Measurements from ENCODE around the gene APLN.

The APLN gene

GRCh38 chrX:129659861-129660260 is 5.1 kb upstream of the APLN start:
- DNase-seq = no peak

GRCh38 chrX:129659141-129659540 is 4.4 kb upstream of the APLN start:
- no peak for DNase-seq

GRCh38 chrX:129658429-129658828 is 3.7 kb upstream of the APLN start:
- DNase-seq = no peak

- peak in 1 of 5 donors; percentile 32 for DNase-seq
Observed at GRCh38 chrX:129655547-129656249, 942 bp upstream of the APLN start.

- peak in 1 of 5 donors; percentile 13 for DNase-seq
Observed at GRCh38 chrX:129653971-129654651, 645 bp downstream of the APLN start.

GRCh38 chrX:129653181-129653970 is 1.4 kb downstream of the APLN start:
- DNase-seq = no peak

- no peak for DNase-seq
Observed at GRCh38 chrX:129652565-129653169, 2.1 kb downstream of the APLN start.

DNA sequence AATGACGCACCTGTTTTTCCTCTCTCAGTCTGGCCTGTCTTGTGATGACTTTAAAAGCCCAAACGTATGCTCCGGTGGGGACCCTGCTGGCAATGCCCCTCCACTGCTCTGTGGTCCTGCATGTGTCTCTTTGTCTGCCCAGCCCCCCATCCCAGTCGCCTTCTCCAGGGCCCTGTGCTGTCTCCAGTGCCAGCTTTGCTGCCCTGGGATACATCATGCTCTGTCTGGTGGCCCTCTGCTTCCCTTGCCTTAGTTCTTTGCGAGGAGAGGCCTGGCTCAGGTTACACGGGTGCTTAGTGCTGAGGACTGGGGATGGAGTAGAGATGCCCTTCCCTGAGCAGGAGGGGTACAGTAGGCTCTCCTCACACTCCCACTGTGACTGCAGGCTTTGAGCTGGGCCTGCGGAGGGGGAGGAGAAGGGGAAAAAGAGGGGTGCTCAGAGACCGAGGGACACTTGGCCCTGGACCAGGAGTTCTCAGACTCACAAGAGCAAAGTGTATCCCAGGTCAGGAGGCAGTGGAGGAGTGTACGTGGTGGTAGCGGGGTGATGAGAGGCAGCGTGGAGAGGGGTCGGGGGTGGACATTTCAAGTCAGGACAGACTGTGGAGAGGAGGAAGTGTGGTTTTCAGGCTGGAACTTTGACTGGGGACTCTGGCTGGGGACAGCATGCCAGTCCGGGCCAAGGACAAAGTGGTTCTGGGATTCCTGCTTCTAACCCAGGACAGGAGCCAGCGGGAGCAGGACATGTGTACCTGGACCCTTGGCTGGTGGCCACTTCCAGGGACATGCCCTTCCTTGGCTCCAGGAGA is 2.8 kb downstream of the APLN start:
- no peak for DNase-seq

GRCh38 chrX:129650821-129651510 is 3.8 kb downstream of the APLN start:
- DNase-seq = no peak

DNA sequence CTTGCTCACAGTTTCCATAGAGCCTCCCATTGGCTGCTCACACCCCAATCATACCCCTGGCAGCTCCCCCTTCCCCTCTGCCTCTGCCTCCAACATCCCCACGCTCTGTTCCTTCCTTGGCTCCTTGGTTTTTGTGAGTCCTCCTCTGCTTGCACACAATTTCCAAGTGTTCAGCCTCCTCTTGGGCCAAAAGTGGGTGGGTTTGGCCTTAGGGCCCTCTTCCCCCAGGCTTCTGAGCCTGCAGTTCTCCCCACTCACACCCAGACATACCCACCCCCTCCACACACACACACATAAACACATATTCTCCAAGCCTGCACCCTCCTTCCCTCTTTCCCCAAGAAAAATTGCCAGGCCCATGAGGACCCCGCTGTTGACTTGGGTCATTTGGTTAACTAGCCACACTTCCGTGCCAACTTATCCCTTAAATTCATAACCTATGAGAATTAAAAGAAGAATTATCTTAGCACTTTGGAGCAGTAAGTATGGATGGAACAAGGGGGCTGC is 4.5 kb downstream of the APLN start:
- DNase-seq = no peak

DNA sequence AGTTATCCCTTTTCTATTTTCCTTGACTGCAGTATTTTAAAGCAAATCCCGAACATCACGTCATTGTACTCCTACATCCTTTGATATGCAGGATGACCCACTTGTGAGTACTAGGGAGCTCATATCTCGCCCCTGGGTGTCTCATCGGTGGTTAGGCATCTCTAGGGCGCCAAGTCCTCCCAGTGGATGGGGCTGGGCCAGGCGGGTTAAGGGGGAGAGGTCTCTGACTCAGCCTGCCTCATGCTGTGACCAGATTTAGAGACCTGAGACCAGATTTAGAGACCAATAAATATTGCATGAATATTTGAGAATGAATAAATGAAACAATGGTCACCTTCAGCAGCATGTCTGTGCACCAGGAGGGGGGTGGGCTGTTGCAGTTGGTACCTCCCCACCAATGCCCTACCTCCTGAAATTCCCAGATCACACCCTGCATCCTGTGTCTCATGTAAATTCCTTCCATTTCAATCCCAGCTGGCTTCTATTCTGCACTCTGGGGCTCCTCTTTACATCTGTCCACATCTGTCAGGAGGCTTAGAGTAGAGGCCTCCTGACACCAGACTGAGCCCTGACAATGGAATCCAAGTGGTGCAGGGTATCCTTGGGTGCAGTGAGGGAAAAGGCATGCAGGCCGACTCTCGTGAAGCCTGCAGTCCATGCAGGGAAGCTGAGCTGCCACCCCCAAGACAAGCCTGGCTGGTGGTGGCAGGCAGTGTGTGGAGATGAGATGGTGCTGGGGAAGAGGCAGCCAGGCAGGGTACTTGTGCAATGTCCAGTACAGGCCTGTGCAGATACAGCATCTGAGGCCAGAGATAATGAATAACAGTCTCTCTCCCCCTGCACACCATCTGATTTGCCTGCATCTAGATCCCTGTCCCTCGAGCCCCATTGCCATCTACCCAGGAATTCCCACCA is 5.2 kb downstream of the APLN start:
- no peak for DNase-seq

- DNase-seq = no peak
Observed at GRCh38 chrX:129648514-129649267, 6.1 kb downstream of the APLN start.

DNA sequence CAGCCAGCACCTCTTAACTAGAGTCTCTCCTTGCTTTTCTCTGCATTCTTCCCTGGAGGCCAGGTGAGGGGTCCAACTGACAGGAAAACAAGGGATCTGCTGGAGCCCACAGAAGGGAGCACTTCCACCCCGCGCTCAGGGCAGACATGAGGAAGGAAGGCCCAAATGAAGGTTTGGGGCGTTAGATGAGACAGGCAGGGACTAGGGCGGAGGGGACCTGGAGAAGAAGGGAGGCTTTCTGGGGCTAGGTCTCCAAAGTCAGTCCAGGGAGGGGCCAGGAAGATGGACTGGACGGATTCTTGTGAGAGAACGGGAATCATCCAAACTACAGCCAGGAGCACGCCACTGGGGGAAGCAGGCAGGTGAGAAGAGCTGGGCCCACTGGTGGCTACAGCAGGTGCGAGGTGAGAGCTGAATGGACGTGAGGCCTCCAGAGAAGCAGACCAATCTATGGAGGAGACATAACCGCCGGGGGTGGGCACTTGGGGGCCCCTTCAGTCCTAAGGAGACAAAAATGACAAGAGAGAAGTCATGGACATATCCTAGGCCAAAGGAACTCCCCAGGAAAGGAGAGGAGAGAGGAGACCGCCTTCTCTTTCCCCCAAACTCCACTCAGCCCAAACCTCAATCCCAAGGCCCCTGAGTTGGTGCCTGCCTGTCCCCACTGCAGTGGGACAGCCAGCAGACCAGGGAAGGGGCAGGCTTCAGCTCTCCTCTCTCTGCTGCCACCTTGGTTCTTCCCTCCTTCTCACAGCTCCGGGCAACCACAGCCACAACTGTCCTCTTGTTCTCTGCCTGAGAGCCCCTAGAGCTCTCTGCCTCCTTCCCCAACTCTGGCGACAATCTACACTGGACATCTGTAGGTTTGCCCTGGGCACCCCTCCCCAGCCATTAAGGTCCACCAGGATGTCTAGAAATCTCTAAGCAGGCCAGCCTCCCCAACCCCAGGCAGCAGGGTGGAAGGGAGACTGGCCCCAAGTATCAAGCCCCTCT is 7.0 kb downstream of the APLN start:
- no peak for DNase-seq

- no peak for DNase-seq
Observed at GRCh38 chrX:129646566-129647417, 8.0 kb downstream of the APLN start.

DNA sequence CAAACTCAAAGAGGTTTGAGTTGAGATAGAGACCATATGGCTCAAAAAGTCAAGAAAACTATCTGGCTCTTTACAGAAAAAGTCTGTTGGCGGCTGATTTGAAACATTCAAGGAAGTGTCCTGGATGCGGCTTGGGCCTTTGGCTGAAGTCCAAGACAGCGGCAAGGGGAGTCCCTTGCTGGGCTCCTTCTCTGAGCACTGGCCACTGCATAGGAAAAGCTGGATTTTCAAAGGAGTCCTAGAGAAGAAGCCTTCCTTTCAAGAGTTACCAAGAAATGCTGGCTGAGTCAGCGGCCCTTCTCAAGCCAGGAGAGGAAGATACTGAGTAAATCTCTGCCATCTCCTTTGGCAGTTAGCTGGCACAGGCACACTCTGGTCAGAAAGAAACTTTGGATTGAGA is 12.1 kb downstream of the APLN start:
- DNase-seq = no peak

- DNase-seq = no peak
Observed at GRCh38 chrX:129641941-129642340, 12.8 kb downstream of the APLN start.

DNA sequence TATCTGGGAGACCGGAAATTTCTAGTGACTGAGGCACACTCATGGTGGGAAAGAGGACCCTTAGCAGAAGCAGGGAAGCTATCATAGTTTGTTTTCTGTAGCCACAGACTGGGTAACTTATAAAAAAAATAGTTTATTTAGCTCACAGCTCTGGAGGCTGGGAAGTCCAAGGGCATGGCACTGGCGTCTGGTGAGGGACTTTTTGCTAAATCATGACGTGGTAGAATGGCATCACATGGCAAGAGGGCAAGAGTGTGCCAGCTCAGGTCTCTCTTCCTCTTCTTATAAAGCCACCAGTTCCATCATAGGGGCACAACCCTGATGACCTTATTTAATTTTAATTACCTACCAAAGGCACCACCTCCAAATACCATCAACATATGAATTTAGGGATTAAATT is 13.3 kb downstream of the APLN start:
- no peak for DNase-seq

Data from T-helper 1 cell (primary cell).